Neural progenitor cell (in vitro differentiated cells): Measurements from ENCODE around the gene DCLK2.

ENCODE experiments used
- EZH2 ChIP-seq: fragments of 200-600 bp; sonication (generic); IDR thresholded peaks from 2 replicates; pipeline ENCODE4 v1.6.1; 2017; ENCODE audit warnings: antibody characterized with exemption, mild to moderate bottlenecking, moderate library complexity
- TF ChIP-seq, protein P1 (sequence below): fragments of 200-600 bp; sonication (generic); IDR thresholded peaks from 2 replicates; pipeline ENCODE4 v1.5.1; 2017; ENCODE audit warnings: antibody characterized with exemption, mild to moderate bottlenecking

DNA sequence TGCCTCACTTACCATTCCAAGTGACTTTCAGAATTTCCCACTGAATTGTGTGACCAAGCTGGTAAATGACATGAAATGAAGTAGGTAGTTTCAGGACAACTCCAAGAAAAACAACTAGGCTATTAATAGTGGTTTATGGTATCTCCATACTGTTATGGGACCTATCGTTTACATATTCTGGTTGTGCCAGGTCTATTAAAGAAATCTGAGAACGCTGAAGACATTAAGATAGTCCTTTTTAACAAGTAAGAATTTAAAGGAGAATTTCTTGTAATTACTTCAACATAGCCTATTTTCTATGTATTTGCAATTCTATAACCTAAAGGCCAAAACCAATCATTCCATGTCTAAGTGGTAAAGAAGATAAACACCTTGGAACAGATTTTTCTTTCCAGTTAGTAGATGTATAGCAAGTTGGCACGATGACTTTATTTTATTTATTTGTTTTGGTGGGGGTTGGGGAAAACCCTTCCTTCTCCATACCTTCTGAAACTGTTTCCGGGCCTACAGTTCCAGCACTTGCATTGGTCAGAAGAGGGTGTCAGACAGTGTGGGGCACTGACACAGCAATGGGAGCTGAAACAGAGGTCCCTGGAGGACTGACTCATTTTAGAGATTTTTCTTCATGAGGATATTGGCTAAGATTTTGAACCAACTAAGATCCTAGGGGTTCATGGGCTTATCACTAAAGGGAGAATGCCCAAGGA lies 7.6 kb upstream of the DCLK2 start:
- TF ChIP-seq, protein P1, sequence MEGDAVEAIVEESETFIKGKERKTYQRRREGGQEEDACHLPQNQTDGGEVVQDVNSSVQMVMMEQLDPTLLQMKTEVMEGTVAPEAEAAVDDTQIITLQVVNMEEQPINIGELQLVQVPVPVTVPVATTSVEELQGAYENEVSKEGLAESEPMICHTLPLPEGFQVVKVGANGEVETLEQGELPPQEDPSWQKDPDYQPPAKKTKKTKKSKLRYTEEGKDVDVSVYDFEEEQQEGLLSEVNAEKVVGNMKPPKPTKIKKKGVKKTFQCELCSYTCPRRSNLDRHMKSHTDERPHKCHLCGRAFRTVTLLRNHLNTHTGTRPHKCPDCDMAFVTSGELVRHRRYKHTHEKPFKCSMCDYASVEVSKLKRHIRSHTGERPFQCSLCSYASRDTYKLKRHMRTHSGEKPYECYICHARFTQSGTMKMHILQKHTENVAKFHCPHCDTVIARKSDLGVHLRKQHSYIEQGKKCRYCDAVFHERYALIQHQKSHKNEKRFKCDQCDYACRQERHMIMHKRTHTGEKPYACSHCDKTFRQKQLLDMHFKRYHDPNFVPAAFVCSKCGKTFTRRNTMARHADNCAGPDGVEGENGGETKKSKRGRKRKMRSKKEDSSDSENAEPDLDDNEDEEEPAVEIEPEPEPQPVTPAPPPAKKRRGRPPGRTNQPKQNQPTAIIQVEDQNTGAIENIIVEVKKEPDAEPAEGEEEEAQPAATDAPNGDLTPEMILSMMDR: no peak
- TF ChIP-seq EZH2: no peak
